K562 (cell line): ENCODE data around the gene UBE2S. TPM values are rescaled to one million over a fixed set of nuclear protein-coding genes. Genes with fewer than 3 reads are reported as not detected.

Experiments
- DPF2 ChIP-seq: fragments of 450-650 bp; IDR thresholded peaks from 2 replicates; pipeline ENCODE4 v1.6.1; 2016
- HEY1 ChIP-seq: fragments of 250-450 bp; sonication (Bioruptor Pico); IDR thresholded peaks from 2 replicates; pipeline ENCODE4 v1.5.0; 2020; ENCODE audit warnings: mild to moderate bottlenecking, moderate library complexity, borderline replicate concordance
- JUNB ChIP-seq: fragments of 450-650 bp; formaldehyde crosslinking; conservative IDR thresholded peaks from 2 replicates; pipeline ENCODE4 v1.4.0; 2020; ENCODE audit warnings: mild to moderate bottlenecking
- PURB ChIP-seq: sonication (generic); formaldehyde crosslinking; IDR thresholded peaks from 2 replicates; pipeline ENCODE4 v1.9.0; 2021; ENCODE audit warnings: low read depth, mild to moderate bottlenecking, missing genetic modification reagents
- TAL1 ChIP-seq: fragments of 450-650 bp; IDR thresholded peaks from 2 replicates; pipeline ENCODE4 v1.6.1; 2016; ENCODE audit warnings: mild to moderate bottlenecking
- TEAD2 ChIP-seq: fragments of 450-650 bp; IDR thresholded peaks from 2 replicates; pipeline ENCODE4 v1.6.1; 2016; ENCODE audit warnings: missing genetic modification characterization, control low read depth, missing compliant biosample characterization
- U2AF1 ChIP-seq: fragments of 200-400 bp; formaldehyde crosslinking; optimal IDR thresholded peaks from 2 replicates; pipeline ENCODE3; 2017; ENCODE audit warnings: mild to moderate bottlenecking, low read depth, low read length, moderate library complexity
- WHSC1 ChIP-seq: IDR thresholded peaks from one replicate; pipeline ENCODE4 v1.6.1; 2012; ENCODE audit warnings: low read length, control low read depth, inconsistent platforms
- ZBTB7A ChIP-seq: IDR thresholded peaks from 2 replicates; pipeline ENCODE4 v1.6.1; 2011; ENCODE audit warnings: low read depth, mild to moderate bottlenecking, low read length, moderate library complexity, borderline replicate concordance; ENCODE audit not compliant: control insufficient read depth
- ZC3H4 ChIP-seq: sonication (generic); formaldehyde crosslinking; IDR thresholded peaks from 2 replicates; pipeline ENCODE4 v1.9.0; 2021; ENCODE audit warnings: missing genetic modification reagents, borderline replicate concordance
- ZKSCAN3 ChIP-seq: fragments of 250-450 bp; sonication (Bioruptor Pico); IDR thresholded peaks from 2 replicates; pipeline ENCODE4 v1.4.0; 2020
- ZNF316 ChIP-seq: fragments of 450-650 bp; IDR thresholded peaks from 2 replicates; pipeline ENCODE4 v1.6.1; 2016
- ZNF589 ChIP-seq: fragments of 200-800 bp; sonication (Bioruptor generic); IDR thresholded peaks from 2 replicates; pipeline ENCODE4 v1.6.1; 2016; ENCODE audit warnings: low read depth, missing genetic modification characterization, missing compliant biosample characterization
- polyA plus RNA-seq, 8 experiments: library from polyadenylated mRNA; depleted of rRNA in 4 of 8; stranded (reverse) in 5 of 8; unstranded in 3 of 8; fragments of >200 nt; fragmentation: Nextera tagmentation in 2 of 8; fragmentation: Illumina TruSeq in 1 of 8; extraction: Ambion mirVana in 2 of 8; extraction: Trizol in 1 of 8; gene quantifications; 2 replicates each; pipeline versions ENCODE4 v1.2.1 to v1.2.3, GENCODE V29; 2011 to 2014; ENCODE audit warnings: inconsistent platforms in 1 of 8, missing spikeins in 1 of 8
- total RNA-seq, 7 experiments: library from RNA; depleted of rRNA in 6 of 7; stranded (reverse); fragments of >200 nt in 6 of 7; fragmentation: Illumina TruSeq in 2 of 7; extraction: Trizol in 2 of 7; gene quantifications; 2 replicates each; pipeline versions ENCODE4 v1.2.1 to v1.2.3, GENCODE V29; 2011 to 2021; ENCODE audit warnings: low replicate concordance in 1 of 7
- TF ChIP-seq, protein P1 (sequence below): sonication (generic); formaldehyde crosslinking; IDR thresholded peaks from 2 replicates; pipeline ENCODE4 v1.9.0; 2022; ENCODE audit warnings: mild to moderate bottlenecking, missing genetic modification reagents
- TF ChIP-seq, protein P2 (sequence below), 2 experiments: fragments of 450-650 bp in 1 of 2; sonication (generic) in 1 of 2; formaldehyde crosslinking in 1 of 2; IDR thresholded peaks; 2 replicates each; pipeline versions ENCODE4 v1.7.1 to v1.9.0; 2016 to 2022; ENCODE audit warnings: inconsistent platforms in 1 of 2, mild to moderate bottlenecking in 1 of 2, missing genetic modification reagents in 1 of 2
- TF ChIP-seq, protein P3 (sequence below), 2 experiments: fragments of 450-650 bp; conservative IDR thresholded peaks; 2 replicates each; pipeline ENCODE4 v1.6.1; 2017; ENCODE audit warnings: mild to moderate bottlenecking in 2 of 2, moderate library complexity in 2 of 2
- TF ChIP-seq, protein P4 (sequence below): sonication (generic); formaldehyde crosslinking; IDR thresholded peaks from 2 replicates; pipeline ENCODE4 v1.4.0; 2020; ENCODE audit warnings: mild to moderate bottlenecking, missing genetic modification reagents

UBE2S gene
- total and polyA plus RNA-seq, 9 of the 15 experiments (the other 6 are each of a cell fraction or from before 2014, with no cell fraction given), result 1.5 to 1,305 (median 157) TPM

- TF ChIP-seq U2AF1 (no peak), ZNF589 (CRISPR knock-in tag) (no peak), ZC3H4 (CRISPR knock-in tag) (no peak), ZKSCAN3 (CRISPR knock-in tag) (no peak), TAL1 (no peak), DPF2 (no peak), TEAD2 (tag) (no peak), HEY1 (CRISPR knock-in tag) (no peak), WHSC1 (no peak), JUNB (CRISPR knock-in tag) (no peak), ZNF316 (no peak), ZBTB7A (no peak), PURB (no peak)
- TF ChIP-seq, protein P1, sequence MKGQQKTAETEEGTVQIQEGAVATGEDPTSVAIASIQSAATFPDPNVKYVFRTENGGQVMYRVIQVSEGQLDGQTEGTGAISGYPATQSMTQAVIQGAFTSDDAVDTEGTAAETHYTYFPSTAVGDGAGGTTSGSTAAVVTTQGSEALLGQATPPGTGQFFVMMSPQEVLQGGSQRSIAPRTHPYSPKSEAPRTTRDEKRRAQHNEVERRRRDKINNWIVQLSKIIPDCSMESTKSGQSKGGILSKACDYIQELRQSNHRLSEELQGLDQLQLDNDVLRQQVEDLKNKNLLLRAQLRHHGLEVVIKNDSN (CRISPR knock-in tag), result no peak
- TF ChIP-seq, protein P2, sequence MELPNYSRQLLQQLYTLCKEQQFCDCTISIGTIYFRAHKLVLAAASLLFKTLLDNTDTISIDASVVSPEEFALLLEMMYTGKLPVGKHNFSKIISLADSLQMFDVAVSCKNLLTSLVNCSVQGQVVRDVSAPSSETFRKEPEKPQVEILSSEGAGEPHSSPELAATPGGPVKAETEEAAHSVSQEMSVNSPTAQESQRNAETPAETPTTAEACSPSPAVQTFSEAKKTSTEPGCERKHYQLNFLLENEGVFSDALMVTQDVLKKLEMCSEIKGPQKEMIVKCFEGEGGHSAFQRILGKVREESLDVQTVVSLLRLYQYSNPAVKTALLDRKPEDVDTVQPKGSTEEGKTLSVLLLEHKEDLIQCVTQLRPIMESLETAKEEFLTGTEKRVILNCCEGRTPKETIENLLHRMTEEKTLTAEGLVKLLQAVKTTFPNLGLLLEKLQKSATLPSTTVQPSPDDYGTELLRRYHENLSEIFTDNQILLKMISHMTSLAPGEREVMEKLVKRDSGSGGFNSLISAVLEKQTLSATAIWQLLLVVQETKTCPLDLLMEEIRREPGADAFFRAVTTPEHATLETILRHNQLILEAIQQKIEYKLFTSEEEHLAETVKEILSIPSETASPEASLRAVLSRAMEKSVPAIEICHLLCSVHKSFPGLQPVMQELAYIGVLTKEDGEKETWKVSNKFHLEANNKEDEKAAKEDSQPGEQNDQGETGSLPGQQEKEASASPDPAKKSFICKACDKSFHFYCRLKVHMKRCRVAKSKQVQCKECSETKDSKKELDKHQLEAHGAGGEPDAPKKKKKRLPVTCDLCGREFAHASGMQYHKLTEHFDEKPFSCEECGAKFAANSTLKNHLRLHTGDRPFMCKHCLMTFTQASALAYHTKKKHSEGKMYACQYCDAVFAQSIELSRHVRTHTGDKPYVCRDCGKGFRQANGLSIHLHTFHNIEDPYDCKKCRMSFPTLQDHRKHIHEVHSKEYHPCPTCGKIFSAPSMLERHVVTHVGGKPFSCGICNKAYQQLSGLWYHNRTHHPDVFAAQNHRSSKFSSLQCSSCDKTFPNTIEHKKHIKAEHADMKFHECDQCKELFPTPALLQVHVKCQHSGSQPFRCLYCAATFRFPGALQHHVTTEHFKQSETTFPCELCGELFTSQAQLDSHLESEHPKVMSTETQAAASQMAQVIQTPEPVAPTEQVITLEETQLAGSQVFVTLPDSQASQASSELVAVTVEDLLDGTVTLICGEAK (IDR thresholded peaks at IDR 0.05), result peak; percentile 16; the same call in 1 of the 2 replicates
- TF ChIP-seq, protein P2 (CRISPR knock-in tag; IDR thresholded peaks at IDR 0.05), result no peak
- TF ChIP-seq, protein P3, sequence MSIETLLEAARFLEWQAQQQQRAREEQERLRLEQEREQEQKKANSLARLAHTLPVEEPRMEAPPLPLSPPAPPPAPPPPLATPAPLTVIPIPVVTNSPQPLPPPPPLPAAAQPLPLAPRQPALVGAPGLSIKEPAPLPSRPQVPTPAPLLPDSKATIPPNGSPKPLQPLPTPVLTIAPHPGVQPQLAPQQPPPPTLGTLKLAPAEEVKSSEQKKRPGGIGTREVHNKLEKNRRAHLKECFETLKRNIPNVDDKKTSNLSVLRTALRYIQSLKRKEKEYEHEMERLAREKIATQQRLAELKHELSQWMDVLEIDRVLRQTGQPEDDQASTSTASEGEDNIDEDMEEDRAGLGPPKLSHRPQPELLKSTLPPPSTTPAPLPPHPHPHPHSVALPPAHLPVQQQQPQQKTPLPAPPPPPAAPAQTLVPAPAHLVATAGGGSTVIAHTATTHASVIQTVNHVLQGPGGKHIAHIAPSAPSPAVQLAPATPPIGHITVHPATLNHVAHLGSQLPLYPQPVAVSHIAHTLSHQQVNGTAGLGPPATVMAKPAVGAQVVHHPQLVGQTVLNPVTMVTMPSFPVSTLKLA (conservative IDR thresholded peaks at IDR 0.05), result no peak
- TF ChIP-seq, protein P4, sequence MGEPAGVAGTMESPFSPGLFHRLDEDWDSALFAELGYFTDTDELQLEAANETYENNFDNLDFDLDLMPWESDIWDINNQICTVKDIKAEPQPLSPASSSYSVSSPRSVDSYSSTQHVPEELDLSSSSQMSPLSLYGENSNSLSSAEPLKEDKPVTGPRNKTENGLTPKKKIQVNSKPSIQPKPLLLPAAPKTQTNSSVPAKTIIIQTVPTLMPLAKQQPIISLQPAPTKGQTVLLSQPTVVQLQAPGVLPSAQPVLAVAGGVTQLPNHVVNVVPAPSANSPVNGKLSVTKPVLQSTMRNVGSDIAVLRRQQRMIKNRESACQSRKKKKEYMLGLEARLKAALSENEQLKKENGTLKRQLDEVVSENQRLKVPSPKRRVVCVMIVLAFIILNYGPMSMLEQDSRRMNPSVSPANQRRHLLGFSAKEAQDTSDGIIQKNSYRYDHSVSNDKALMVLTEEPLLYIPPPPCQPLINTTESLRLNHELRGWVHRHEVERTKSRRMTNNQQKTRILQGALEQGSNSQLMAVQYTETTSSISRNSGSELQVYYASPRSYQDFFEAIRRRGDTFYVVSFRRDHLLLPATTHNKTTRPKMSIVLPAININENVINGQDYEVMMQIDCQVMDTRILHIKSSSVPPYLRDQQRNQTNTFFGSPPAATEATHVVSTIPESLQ, result no peak
Observed at GRCh38 chr19:55408533-55408872, 915 bp upstream of the UBE2S start (continued).
